Lower lobe of right lung (tissue), 2 donors: ENCODE measurements around the gene NRXN3. TPM values are rescaled to one million over a fixed set of nuclear protein-coding genes. Genes with fewer than 3 reads are reported as not detected.

ENCODE experiments used
- ATAC-seq, 2 donors: fragments of 200-7000 bp; cut with Tn5 transposase; one replicate each; pipeline ENCODE4 v1.9.1; 2020 to 2022; ENCODE audit warnings: mild to moderate bottlenecking in 2 of 2, moderate library complexity in 2 of 2
- DNase-seq: peaks from one replicate; pipeline ENCODE4 v3.0.0-alpha.2; 2020
- H3K27ac ChIP-seq: fragments of 200-600 bp; one replicate; pipeline ENCODE4 v1.8.0; 2022
- H3K27me3 ChIP-seq: fragments of 200-600 bp; one replicate; pipeline ENCODE4 v1.8.0; 2022; ENCODE audit warnings: low read depth
- H3K36me3 ChIP-seq: fragments of 200-600 bp; one replicate; pipeline ENCODE4 v1.8.0; 2022; ENCODE audit warnings: mild to moderate bottlenecking
- H3K4me1 ChIP-seq: fragments of 200-600 bp; one replicate; pipeline ENCODE4 v1.8.0; 2022
- H3K4me3 ChIP-seq: fragments of 200-600 bp; one replicate; pipeline ENCODE4 v1.8.0; 2022; ENCODE audit warnings: mild to moderate bottlenecking
- H3K9me3 ChIP-seq: fragments of 200-600 bp; one replicate; pipeline ENCODE4 v1.8.0; 2022
- intact Hi-C: fragments of 100-400 bp; cut with DNase I; formaldehyde crosslinking; loops from one replicate; pipeline ENCODE4 v1.11.0; 2022
- total RNA-seq: library from RNA; stranded (reverse); fragmentation: NEBNext Ultra II Directional; extraction: Animal tissue kit (Norgen Biotek cat#: 25700); gene quantifications from one replicate; pipeline ENCODE4 v1.2.1, GENCODE V29; 2021
- TF ChIP-seq, protein P1 (sequence below): fragments of 200-600 bp; IDR thresholded peaks from one replicate; pipeline ENCODE4 v1.8.0; 2022; ENCODE audit warnings: antibody characterized with exemption, mild to moderate bottlenecking
- donor health status: DM: no; HTN: yes; CAD: no; lungs with severe emphysema.

NRXN3 gene
- total RNA-seq, 1 donor from 2014 or later = 9.0 TPM

DNA sequence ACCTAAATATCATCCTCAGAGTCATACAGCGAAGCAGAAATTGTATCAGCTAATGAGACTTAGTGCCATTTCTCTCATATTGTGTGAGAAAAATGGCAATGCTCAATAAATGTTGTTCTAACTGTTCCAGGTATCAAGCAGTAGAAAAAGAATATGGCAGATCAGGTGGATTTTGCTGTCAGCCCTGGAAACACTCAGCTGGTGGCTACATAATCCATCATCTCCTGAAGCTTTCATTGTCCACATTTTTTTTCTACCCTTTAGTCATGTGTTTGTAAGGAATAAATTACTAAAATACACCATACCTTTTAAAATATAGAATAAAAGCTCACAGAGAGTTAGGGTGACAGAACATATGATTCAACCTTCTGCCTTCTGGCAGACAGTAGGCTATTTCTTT lies 1200.8 kb downstream of the NRXN3 start:
- TF ChIP-seq, protein P1, sequence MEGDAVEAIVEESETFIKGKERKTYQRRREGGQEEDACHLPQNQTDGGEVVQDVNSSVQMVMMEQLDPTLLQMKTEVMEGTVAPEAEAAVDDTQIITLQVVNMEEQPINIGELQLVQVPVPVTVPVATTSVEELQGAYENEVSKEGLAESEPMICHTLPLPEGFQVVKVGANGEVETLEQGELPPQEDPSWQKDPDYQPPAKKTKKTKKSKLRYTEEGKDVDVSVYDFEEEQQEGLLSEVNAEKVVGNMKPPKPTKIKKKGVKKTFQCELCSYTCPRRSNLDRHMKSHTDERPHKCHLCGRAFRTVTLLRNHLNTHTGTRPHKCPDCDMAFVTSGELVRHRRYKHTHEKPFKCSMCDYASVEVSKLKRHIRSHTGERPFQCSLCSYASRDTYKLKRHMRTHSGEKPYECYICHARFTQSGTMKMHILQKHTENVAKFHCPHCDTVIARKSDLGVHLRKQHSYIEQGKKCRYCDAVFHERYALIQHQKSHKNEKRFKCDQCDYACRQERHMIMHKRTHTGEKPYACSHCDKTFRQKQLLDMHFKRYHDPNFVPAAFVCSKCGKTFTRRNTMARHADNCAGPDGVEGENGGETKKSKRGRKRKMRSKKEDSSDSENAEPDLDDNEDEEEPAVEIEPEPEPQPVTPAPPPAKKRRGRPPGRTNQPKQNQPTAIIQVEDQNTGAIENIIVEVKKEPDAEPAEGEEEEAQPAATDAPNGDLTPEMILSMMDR = no peak
- Histone ChIP-seq H3K4me3 (no peak overlapping the region), H3K9me3 (no peaks in the 10 kb centered on the region), H3K36me3 (no peaks in the 10 kb centered on the region), H3K27me3 (no peaks in the 10 kb centered on the region), H3K27ac (no peak overlapping the region), H3K4me1 (no peaks in the 10 kb centered on the region)
- intact Hi-C loops = no loop called here
- no peak for ATAC-seq
- DNase-seq = no peak

DNA sequence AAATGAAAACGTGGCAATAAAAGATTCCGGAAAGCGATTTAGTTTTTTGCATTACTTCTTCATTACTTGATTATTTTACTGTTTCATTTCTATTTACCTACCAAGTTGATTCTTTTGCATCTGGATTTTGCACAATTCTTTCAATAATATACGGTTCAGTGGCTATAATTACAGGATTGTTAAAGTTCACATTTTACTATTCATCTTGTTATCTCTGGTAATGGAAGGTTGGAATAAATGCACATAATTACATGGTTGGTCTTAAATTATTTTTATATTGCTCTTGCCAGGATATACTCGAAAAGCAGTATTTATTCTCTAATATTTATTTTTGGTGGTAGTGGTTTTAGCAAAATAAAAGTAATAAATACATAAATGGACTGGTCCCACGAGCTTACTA lies 1203.3 kb downstream of the NRXN3 start:
- H3K27ac ChIP-seq = no peak overlapping the region
- H3K4me1 ChIP-seq = no peaks in the 10 kb centered on the region
- TF ChIP-seq, protein P1 = no peak
- intact Hi-C loops = no loop called here
- ATAC-seq (no peak), DNase-seq (no peak)
- no peak overlapping the region for H3K4me3 ChIP-seq
- no peaks in the 10 kb centered on the region for H3K27me3 ChIP-seq
- no peaks in the 10 kb centered on the region for H3K9me3 ChIP-seq
- no peaks in the 10 kb centered on the region for H3K36me3 ChIP-seq

DNA sequence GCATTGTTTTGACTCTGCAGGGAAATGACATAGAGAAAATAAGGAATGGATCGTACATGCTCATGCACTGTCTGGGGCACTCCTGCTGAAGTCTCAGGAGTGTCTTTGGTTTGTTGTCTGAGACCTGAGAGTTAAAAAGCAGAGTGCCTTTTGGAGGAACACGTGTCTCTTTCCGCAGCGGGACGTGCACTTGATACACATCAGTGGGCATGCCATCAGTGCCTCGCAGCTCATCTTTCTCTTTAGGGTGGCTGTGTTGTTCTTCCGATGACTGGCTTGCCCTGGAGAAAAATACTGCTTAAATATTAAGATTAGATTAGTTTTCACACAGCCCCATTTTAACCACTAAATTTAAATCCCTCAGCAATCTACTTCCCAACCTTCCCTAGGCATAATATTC lies 1205.2 kb downstream of the NRXN3 start:
- H3K4me3 ChIP-seq = no peak overlapping the region
- TF ChIP-seq, protein P1 = no peak
- H3K9me3 ChIP-seq = no peaks in the 10 kb centered on the region
- no peak for ATAC-seq
- H3K4me1 ChIP-seq = no peaks in the 10 kb centered on the region
- no peak overlapping the region for H3K27ac ChIP-seq
- no peaks in the 10 kb centered on the region for H3K36me3 ChIP-seq
- H3K27me3 ChIP-seq = no peaks in the 10 kb centered on the region
- DNase-seq = no peak
- intact Hi-C loops = no loop called here

DNA sequence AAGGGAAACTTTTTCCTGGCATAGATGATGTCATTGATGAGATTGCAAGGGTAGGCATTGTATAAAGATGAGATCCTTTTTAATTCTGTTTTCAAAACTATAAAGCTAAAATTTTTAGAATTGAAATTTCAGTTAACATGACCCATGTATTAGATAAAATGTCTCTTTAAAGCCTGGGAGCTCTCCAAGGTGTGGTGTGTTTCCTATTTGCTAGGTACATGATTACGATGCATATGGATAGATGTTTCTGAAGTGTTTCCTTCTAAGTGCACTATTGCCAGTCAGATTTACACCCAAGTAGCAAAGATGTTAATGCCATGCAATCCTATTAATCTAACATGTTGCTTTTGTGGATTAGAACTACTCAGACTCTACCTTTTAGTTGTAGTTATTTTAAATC lies 1206.4 kb downstream of the NRXN3 start:
- Histone ChIP-seq H3K4me1 (no peaks in the 10 kb centered on the region), H3K4me3 (no peak overlapping the region), H3K9me3 (no peaks in the 10 kb centered on the region), H3K27me3 (no peaks in the 10 kb centered on the region), H3K36me3 (no peaks in the 10 kb centered on the region), H3K27ac (no peak overlapping the region)
- ATAC-seq (no peak), DNase-seq (no peak)
- intact Hi-C loops = no loop called here
- TF ChIP-seq, protein P1 = no peak

DNA sequence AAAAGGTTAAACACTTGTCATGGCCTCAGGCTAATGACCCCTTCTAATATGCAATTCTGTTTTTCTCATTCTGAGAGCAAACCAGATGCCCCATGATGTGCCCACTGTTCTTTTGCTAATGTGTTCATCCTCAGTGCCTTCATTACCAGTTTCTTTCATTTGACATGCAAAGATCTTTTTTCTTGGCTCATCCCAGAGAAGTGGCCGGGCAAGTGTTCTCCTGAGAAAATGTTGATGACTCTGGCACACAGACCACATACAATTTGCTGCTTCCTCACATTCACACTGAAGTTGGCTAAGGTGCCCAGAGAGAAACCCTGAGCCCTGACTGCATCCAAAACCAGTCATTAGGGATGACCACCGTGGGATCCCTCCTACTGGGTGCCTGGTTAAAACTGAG lies 1207.8 kb downstream of the NRXN3 start:
- ATAC-seq (no peak), DNase-seq (no peak)
- no peak overlapping the region for H3K27ac ChIP-seq
- no peaks in the 10 kb centered on the region for H3K27me3 ChIP-seq
- TF ChIP-seq, protein P1 = no peak
- no peak overlapping the region for H3K4me3 ChIP-seq
- no peaks in the 10 kb centered on the region for H3K36me3 ChIP-seq
- no peaks in the 10 kb centered on the region for H3K9me3 ChIP-seq
- no peaks in the 10 kb centered on the region for H3K4me1 ChIP-seq
- intact Hi-C loops = no loop called here

DNA sequence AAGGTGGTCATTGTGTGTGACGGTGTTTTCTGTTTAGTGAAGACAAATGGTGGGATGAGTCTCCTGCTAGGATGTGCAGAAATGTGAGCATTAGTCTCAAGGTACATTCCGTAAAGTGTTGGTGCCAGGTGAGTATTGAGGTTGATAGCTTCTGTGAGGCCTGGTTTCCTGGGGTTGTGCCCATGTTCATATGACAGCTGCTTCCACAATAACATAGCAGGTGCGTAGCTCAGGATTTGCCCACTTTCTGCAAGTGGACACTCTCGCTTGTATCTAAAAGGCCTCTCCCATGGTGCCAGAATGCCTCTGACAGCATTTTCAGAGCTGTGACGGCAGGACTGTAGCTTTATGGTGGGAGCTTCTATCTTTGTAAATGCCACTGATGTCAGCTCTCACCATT lies 1209.1 kb downstream of the NRXN3 start:
- Histone ChIP-seq H3K4me3 (no peak overlapping the region), H3K9me3 (no peaks in the 10 kb centered on the region), H3K27me3 (no peaks in the 10 kb centered on the region), H3K27ac (no peak overlapping the region), H3K36me3 (no peaks in the 10 kb centered on the region), H3K4me1 (no peaks in the 10 kb centered on the region)
- DNase-seq (no peak), ATAC-seq (no peak)
- TF ChIP-seq, protein P1 = no peak
- intact Hi-C loops = no loop called here
